Astrocyte (in vitro differentiated cells and primary cell): ENCODE measurements around the gene SUGP2. TPM values are rescaled to one million over a fixed set of nuclear protein-coding genes. Genes with fewer than 3 reads are reported as not detected.
"Not testable (repeated sequence)": the region's sequence is repeated elsewhere in the genome, so short reads cannot be mapped to it uniquely, and the experiment has no call there.

Source experiments
- DNase-seq: peaks from one replicate; pipeline ENCODE4 v3.0.0-alpha.2; 2010; ENCODE audit warnings: low read depth
- FAIRE-seq: peaks from 2 replicates; lab custom pipeline; 2011; peaks lifted over from hg19 to GRCh38; lab: Jason Lieb, UNC
- H2AFZ ChIP-seq: 2 replicates; pipeline ENCODE4 v1.6.0; 2012; ENCODE audit warnings: low read depth, low read length, inconsistent platforms
- H3K27ac ChIP-seq: 2 replicates; pipeline ENCODE4 v1.5.1; 2011; ENCODE audit warnings: low read depth, low read length, inconsistent platforms
- H3K27me3 ChIP-seq: 2 replicates; pipeline ENCODE4 v1.6.0; 2011; ENCODE audit warnings: low read length, inconsistent platforms; ENCODE audit not compliant: insufficient read depth
- H3K36me3 ChIP-seq: 2 replicates; pipeline ENCODE4 v1.5.1; 2011; ENCODE audit warnings: low read length, inconsistent platforms; ENCODE audit not compliant: insufficient read depth
- H3K4me1 ChIP-seq: 2 replicates; pipeline ENCODE4 v1.5.1; 2011; ENCODE audit warnings: low read length, inconsistent platforms; ENCODE audit not compliant: insufficient read depth
- H3K4me2 ChIP-seq: 2 replicates; pipeline ENCODE4 v1.6.0; 2012; ENCODE audit warnings: low read length, inconsistent platforms
- H3K4me3 ChIP-seq: 2 replicates; pipeline ENCODE4 v1.5.1; 2011; ENCODE audit warnings: low read depth, mild to moderate bottlenecking, low read length, inconsistent platforms; ENCODE audit not compliant: insufficient read depth
- H3K79me2 ChIP-seq: 2 replicates; pipeline ENCODE4 v1.6.0; 2012; ENCODE audit warnings: mild to moderate bottlenecking, low read length, inconsistent platforms; ENCODE audit not compliant: insufficient read depth
- H3K9ac ChIP-seq: 2 replicates; pipeline ENCODE4 v1.6.0; 2012; ENCODE audit warnings: mild to moderate bottlenecking, low read length, inconsistent platforms
- H3K9me3 ChIP-seq: 2 replicates; pipeline ENCODE4 v1.5.1; 2012; ENCODE audit warnings: low read depth, mild to moderate bottlenecking, low read length, inconsistent platforms; ENCODE audit not compliant: insufficient read depth
- H4K20me1 ChIP-seq: 2 replicates; pipeline ENCODE4 v1.6.0; 2012; ENCODE audit warnings: low read length, inconsistent platforms; ENCODE audit not compliant: insufficient read depth
- H3K27ac Mint-ChIP-seq: one replicate; pipeline ENCODE4 v1.8.0; 2021; ENCODE audit warnings: mild to moderate bottlenecking, mixed read lengths; ENCODE audit not compliant: unreplicated experiment
- H3K27me3 Mint-ChIP-seq: one replicate; pipeline ENCODE4 v1.8.0; 2021; ENCODE audit warnings: low read depth, mixed read lengths; ENCODE audit not compliant: unreplicated experiment
- H3K36me3 Mint-ChIP-seq: one replicate; pipeline ENCODE4 v1.8.0; 2021; ENCODE audit warnings: low read depth, mixed read lengths; ENCODE audit not compliant: unreplicated experiment
- H3K4me1 Mint-ChIP-seq: one replicate; pipeline ENCODE4 v1.8.0; 2021; ENCODE audit warnings: low read depth, mixed read lengths; ENCODE audit not compliant: unreplicated experiment
- H3K4me3 Mint-ChIP-seq: one replicate; pipeline ENCODE4 v1.8.0; 2021; ENCODE audit warnings: mild to moderate bottlenecking, moderate library complexity, mixed read lengths; ENCODE audit not compliant: unreplicated experiment
- H3K9me3 Mint-ChIP-seq: one replicate; pipeline ENCODE4 v1.8.0; 2021; ENCODE audit warnings: mild to moderate bottlenecking, mixed read lengths; ENCODE audit not compliant: unreplicated experiment
- EZH2 ChIP-seq: IDR thresholded peaks from 2 replicates; pipeline ENCODE4 v1.6.1; 2012; ENCODE audit warnings: mild to moderate bottlenecking, low read length, inconsistent platforms; ENCODE audit not compliant: insufficient read depth
- total RNA-seq: library from RNA; stranded (reverse); gene quantifications from 2 replicates; pipeline ENCODE4 v1.2.1, GENCODE V29; 2021
- TF ChIP-seq, protein P1 (sequence below): IDR thresholded peaks from 2 replicates; pipeline ENCODE4 v1.5.1; 2011; ENCODE audit warnings: low read depth, mild to moderate bottlenecking, inconsistent platforms, low read length, moderate library complexity; ENCODE audit not compliant: insufficient read depth

The SUGP2 gene
- total RNA-seq, 1 donor from 2014 or later = 77.6 TPM

DNA sequence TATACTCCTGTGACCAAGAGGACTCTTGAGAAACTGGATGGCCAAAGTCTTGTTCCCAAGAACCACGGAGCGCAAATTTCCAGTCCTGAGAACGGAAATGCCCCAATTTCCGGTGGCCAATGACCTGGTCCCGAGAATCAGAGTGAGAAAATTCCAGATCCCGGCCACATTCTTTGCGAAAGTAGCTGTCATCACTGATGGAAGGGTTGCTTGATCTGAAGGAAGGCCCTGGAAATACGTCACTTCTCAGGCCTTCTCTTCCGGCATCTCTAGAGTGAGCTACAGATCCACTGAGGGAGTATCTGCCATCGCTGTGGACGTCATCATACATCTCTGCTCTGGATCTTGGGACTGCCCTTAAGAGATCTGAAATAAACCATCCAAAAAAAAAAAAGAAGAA lies 7.5 kb downstream of the SUGP2 start:
- H3K27ac ChIP-seq = no peak overlapping the region
- peaks cover 65% of the 10 kb centered on the region for H3K36me3 ChIP-seq
- peaks cover 27% of the 10 kb centered on the region for H3K36me3 Mint-ChIP-seq
- H3K27me3 ChIP-seq = no peaks in the 10 kb centered on the region
- no peak overlapping the region for H3K27ac Mint-ChIP-seq
- no peak overlapping the region for H3K9ac ChIP-seq
- peaks cover 86% of the 10 kb centered on the region for H3K79me2 ChIP-seq
- no peak overlapping the region for H2AFZ ChIP-seq
- no peak for DNase-seq
- peaks cover 4% of the 10 kb centered on the region for H3K4me1 Mint-ChIP-seq
- H3K9me3 Mint-ChIP-seq = no peaks in the 10 kb centered on the region
- FAIRE-seq = no peak
- peaks cover 9% of the 10 kb centered on the region for H3K4me1 ChIP-seq
- H3K4me3 Mint-ChIP-seq = no peak overlapping the region
- peaks cover 86% of the 10 kb centered on the region for H4K20me1 ChIP-seq
- no peak overlapping the region for H3K4me2 ChIP-seq
- H3K4me3 ChIP-seq = no peak overlapping the region
- H3K27me3 Mint-ChIP-seq = no peaks in the 10 kb centered on the region
- TF ChIP-seq EZH2 = no peak
- TF ChIP-seq, protein P1, sequence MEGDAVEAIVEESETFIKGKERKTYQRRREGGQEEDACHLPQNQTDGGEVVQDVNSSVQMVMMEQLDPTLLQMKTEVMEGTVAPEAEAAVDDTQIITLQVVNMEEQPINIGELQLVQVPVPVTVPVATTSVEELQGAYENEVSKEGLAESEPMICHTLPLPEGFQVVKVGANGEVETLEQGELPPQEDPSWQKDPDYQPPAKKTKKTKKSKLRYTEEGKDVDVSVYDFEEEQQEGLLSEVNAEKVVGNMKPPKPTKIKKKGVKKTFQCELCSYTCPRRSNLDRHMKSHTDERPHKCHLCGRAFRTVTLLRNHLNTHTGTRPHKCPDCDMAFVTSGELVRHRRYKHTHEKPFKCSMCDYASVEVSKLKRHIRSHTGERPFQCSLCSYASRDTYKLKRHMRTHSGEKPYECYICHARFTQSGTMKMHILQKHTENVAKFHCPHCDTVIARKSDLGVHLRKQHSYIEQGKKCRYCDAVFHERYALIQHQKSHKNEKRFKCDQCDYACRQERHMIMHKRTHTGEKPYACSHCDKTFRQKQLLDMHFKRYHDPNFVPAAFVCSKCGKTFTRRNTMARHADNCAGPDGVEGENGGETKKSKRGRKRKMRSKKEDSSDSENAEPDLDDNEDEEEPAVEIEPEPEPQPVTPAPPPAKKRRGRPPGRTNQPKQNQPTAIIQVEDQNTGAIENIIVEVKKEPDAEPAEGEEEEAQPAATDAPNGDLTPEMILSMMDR = no peak
- H3K9me3 ChIP-seq = no peaks in the 10 kb centered on the region

DNA sequence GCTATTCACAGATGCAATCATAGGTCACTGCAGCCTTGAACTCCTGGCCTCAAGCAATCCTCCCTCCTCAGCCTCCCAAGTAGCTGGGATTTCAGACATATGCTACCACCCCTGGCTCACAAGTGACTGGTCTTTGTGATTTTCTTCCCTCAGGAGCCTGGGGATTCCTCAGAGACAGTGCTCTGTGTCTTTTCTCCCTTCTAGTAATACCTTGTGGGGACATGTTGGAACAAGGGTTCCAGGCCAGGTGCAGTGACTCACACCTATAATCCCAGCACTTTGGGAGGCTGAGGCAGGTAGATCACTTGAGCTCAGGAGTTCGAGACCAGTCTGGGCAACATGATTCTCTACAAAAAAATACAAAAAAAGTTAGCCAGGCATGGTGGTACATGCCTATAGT lies 9.9 kb downstream of the SUGP2 start:
- H3K9me3 Mint-ChIP-seq = not testable (repeated sequence)
- peaks cover 57% of the 10 kb centered on the region for H3K36me3 ChIP-seq

DNA sequence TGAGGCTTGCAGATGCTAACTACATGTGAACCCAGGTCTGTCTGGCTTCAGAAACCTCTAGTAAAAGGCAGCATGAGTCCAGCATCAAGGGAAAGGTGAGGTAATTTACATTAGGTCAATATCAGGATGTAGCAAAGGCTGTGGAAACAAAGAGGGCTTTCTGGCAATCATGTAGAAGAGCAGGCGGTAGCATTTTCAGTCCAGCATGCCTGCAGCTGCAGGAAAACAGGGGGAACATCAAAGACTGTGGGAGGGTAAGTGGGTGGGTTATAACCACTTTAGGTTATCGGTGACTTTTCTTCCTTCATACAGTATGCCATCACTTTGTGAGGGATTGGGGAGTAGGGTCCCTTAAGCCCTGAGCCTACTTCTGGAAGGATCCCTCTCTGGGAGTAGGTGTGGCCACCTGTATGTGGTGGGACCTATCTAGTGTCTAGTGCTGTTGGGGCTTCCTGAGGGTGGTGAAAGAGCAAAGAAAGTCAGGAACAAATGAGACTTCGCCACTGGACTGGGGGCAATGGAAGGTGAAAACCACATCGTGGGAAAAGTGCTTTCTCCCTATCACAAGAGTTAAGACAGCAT lies 10.8 kb downstream of the SUGP2 start:
- Histone ChIP-seq H3K27me3 (no peaks in the 10 kb centered on the region), H3K9me3 (no peaks in the 10 kb centered on the region), H3K36me3 (peaks cover 52% of the 10 kb centered on the region), H3K9ac (no peak overlapping the region), H4K20me1 (peaks cover 82% of the 10 kb centered on the region), H3K27ac (no peak overlapping the region), H3K4me2 (no peak overlapping the region), H3K4me3 (no peak overlapping the region), H3K79me2 (peaks cover 89% of the 10 kb centered on the region), H2AFZ (no peak overlapping the region), H3K4me1 (peaks cover 9% of the 10 kb centered on the region)
- no peak overlapping the region for H3K4me3 Mint-ChIP-seq
- peaks cover 4% of the 10 kb centered on the region for H3K4me1 Mint-ChIP-seq
- TF ChIP-seq, protein P1 = no peak
- no peak for TF ChIP-seq EZH2
- no peak for DNase-seq
- no peaks in the 10 kb centered on the region for H3K27me3 Mint-ChIP-seq
- FAIRE-seq = no peak
- H3K27ac Mint-ChIP-seq = peak overlapping the region; percentile 51
- no peaks in the 10 kb centered on the region for H3K9me3 Mint-ChIP-seq
- peaks cover 23% of the 10 kb centered on the region for H3K36me3 Mint-ChIP-seq

More for the DNA sequence above, 9.9 kb downstream of the SUGP2 start:
- Histone ChIP-seq H4K20me1 (peaks cover 83% of the 10 kb centered on the region), H3K79me2 (peaks cover 91% of the 10 kb centered on the region)
- peaks cover 31% of the 10 kb centered on the region for H3K36me3 Mint-ChIP-seq
- not testable (repeated sequence) for H3K27me3 ChIP-seq, H3K9ac ChIP-seq, H2AFZ ChIP-seq, H3K4me1 ChIP-seq, H3K4me2 ChIP-seq, H3K4me3 Mint-ChIP-seq, H3K9me3 ChIP-seq, DNase-seq, FAIRE-seq, H3K27ac Mint-ChIP-seq, H3K27ac ChIP-seq, H3K4me3 ChIP-seq, H3K4me1 Mint-ChIP-seq, H3K27me3 Mint-ChIP-seq
